NK-92 (cell line): ENCODE results near the gene ZNF385B.
"Not testable (repeated sequence)": the region's sequence is repeated elsewhere in the genome, so short reads cannot be mapped to it uniquely, and the experiment has no call there.

ENCODE experiments used
- DNase-seq: peaks from one replicate; lab custom pipeline; 2025; ENCODE audit not compliant: unreplicated experiment; lab: John Stamatoyannopoulos, UW

ZNF385B gene

GRCh38 chr2:179804206-179804605 lies 57.2 kb downstream of the ZNF385B start:
- DNase-seq, result no peak

DNA sequence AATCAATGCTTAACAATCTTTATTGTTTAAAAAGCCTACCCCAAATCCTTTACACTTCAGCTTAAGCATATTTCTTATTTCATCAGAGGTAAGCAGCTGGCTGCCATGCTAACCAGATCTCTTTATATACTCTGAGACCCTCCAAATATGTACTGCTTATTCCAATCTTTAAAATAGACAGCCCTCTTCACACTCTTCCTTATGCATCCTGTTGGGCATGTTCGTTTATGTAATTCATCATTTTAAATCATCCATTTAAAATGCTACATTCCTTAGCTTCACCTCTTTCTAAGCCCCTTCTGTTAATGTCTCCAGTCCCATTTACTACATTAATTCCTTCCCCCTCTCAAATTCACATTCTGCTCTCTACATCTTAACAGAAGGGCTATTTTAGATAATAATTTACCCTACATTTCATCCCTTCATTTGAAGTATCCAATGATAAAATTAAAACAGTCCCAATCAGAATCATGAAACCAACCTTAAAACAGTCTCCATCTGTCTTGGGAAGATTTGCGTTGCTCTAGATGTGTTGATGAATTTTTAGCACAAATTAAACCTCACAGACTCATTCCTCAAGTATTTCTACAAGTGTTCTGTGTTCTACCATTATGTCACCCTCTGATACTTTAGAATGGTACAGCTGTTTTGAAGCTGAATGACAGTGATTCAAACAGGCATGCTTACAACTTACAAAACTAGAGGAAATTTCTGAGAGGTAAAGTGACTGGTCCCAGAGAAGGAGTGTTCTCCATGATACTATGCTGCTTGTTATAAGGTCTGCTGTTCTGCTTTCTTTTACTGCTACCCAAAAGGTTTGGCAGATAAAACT lies 59.1 kb downstream of the ZNF385B start:
- DNase-seq, result no peak

DNA sequence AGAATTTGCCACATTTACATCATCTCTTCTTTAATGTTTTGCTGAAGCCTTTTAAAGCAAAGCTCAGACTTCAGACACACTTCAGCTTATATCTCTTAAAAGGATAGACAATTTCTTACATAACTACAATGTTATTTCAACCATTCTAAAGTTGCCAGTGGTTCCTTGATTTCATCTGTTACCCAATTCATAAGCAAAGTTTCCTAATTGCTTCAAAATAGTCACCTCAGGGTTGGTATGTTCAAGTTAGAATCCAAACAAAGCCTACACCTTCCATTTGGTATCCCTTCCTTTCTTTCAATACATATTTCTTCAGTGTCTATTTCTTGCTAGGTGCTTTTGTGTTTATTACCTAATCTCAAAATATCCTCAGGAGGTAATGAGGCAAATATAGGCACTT lies 60.6 kb downstream of the ZNF385B start:
- DNase-seq, result no peak

- DNase-seq, result no peak
These were observed 65.0 kb downstream of the ZNF385B start for GRCh38 chr2:179796213-179797007.

- DNase-seq, result no peak
These were observed 67.5 kb downstream of the ZNF385B start for GRCh38 chr2:179793902-179794301.

DNA sequence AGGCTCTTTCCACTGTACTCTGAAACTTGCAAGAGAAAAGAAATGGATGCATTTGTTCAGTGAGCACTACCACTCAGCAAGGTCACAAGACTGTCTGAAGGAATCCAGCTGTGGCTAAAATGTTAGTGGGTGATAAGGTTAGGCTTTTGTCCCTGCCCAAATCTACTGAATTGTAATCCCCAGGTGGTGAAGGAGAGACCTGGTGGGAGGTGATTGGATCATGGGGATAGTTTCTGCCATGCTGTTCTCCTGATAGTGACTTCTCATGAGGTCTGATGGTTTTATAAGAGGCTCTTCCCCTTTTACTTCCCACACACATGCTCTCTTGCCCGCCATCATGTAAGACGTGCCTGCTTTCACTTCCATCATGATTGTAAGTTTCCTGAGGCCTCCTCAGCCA lies 68.2 kb downstream of the ZNF385B start:
- DNase-seq, result no peak

GRCh38 chr2:179790235-179791217 lies 70.9 kb downstream of the ZNF385B start:
- DNase-seq, result no peak

DNA sequence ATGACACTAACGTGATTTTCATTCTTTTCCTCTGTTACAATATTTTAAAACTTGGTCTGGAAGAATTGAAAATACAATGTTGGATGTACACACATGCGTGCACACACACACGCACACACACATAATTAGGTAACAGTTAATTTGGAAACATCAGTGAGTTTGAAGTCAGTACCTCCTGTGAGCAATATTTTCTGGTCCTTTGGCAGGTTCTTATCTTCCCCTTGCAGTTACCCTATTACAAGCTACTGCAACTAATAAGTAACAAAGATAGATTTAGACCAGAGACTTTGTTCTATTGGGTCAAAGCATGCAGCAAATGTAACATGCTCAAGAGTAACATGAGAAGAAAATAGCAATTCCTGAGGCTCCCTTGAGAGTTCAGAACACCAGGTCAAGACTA lies 73.3 kb downstream of the ZNF385B start:
- DNase-seq, result no peak

DNA sequence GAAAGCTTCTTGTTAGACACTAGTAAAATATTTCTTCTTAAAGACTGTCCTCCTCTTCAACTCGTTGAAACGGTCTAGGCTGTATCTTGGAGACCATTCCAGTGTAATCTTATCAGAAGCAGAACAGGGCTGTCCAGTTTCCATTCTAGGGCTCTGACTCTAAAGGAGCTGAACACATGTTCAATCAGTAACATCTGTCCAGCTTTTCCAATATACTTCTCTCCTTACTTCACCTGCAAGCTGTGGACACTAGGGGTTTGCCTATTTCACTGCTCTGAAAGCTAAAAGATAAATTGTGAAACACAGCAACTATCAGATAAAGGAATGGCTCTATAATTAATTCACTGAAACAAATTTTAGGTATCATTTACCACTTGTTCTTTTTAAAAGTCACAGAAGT lies 73.8 kb downstream of the ZNF385B start:
- DNase-seq, result no peak

DNA sequence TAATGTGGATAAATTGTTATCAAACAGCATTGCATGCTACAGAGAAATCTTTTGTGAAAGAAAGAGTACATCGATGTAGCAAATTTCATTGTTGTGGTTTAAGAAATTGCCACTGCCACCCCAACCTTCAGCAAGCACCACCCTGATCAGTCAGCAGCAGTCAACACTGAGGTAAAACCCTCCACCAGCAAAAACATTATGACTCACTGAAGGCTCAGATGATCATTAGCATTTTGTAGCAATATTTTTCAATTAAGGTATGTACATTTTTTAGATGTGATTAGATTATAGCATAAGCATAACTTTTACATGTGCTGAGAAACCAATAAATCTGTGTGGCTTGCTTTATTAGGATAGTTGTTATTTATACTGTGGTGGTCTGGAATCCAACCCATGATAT lies 75.5 kb downstream of the ZNF385B start:
- DNase-seq, result no peak

DNA sequence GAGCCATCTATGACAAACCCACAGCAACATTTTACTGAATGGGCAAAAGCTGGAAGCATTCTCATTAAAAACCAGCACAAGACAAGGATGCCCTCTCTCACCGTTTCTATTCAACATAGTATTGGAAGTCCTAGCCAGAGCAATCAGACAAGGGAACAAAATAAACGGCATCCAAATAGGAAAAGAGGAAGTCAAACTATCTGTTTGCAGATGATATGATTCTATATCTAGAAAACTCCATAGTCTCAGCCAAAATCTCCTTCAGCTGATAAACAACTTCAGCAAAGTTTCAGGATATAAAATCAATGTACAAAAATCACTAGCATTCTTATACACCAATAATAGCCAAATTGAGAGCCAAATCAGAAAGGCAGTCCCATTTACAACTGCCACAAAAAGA lies 79.1 kb downstream of the ZNF385B start:
- not testable (repeated sequence) for DNase-seq

GRCh38 chr2:179773986-179774385 lies 87.4 kb downstream of the ZNF385B start:
- no peak for DNase-seq

DNA sequence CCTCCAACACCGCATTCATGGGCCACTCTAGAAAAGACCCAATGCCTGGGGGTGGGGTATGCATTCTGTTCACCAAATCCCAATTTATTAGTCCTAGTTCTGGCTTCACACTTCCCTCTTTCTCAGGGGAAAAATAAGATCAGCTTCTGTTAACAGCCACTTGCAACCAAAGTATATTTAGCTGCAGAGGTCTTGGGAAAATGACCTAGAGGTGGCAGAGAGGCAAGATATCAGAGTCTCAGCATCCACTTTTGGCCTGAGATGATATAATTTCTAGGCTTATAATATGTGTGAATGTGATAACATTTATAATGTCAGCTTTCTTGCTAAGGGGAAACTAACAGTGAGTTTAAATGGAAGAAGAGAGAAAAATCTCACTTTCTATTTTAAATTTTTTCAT lies 89.1 kb downstream of the ZNF385B start:
- no peak for DNase-seq

DNA sequence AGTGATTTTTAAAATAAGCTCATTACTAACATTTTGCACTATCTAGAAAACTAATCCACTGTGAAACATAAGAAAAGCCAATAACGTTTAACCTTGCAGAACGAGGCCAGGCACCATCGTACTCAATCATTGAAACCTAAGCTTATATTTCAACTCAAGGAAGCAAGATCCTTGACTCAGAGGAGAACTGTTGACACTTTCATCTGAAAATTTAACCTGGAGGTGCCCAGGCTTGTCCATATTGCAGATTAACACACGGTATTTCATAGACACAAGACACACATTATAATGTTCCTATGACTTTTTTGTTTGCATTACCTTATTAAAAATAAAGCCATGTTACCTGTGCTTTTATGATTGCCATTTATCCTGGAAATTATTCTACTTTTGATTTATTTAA lies 89.6 kb downstream of the ZNF385B start:
- DNase-seq, result no peak

DNA sequence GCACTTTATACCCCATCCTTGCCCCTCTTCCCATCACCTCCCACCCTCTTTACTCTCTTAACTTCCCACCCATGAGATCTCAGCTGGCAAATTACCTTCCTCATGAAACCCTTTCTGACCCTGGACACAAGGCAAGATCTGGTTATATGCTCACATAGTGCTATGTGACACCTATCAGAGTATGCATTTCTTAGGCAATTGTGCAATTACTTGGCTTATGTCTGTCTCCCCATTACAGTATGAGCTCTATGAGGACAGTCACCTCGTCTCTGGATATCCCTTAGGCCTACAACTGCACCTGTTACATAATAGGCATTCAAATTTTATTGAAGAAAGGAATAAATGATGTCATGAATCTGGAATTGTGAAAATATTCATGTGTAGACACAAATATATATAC lies 91.4 kb downstream of the ZNF385B start:
- no peak for DNase-seq

DNA sequence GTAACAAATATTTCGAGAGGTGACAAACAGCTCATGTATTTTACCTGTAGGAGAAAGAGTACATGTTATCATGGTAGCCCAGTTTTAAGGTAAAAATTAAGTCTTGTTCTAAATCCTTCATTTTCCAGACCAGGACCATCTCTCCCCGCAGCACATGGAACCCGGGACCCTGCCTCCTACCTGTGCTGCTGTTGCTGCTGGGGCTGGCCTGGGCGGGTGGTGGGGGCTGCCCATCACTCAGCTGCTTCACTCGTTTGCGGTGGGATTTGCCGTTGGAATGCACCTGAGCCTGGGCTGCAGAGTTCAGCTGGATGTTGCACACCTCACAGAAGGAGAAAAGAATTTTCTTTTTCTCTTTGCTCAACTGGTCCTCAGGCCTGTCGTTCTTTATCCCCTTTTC lies 92.1 kb downstream of the ZNF385B start:
- DNase-seq, result no peak

GRCh38 chr2:179768765-179769164 lies 92.6 kb downstream of the ZNF385B start:
- no peak for DNase-seq

GRCh38 chr2:179765666-179766065 lies 95.7 kb downstream of the ZNF385B start:
- no peak for DNase-seq

GRCh38 chr2:179764710-179765109 lies 96.7 kb downstream of the ZNF385B start:
- no peak for DNase-seq

- DNase-seq, result no peak
These were observed 102.8 kb downstream of the ZNF385B start for GRCh38 chr2:179758636-179759035.

- no peak for DNase-seq
These were observed 110.1 kb downstream of the ZNF385B start for GRCh38 chr2:179751163-179751809.
